Activated CD4-positive, alpha-beta T cell treated with anti-CD3 and anti-CD28 coated beads, Interleukin-2, Interleukin-4, amounts not matched to agents 100 ng/mL and 50 ng/mL, durations not matched to agents 16 hours and 8 hours (primary cell): ENCODE measurements around the gene SLC2A9.

ENCODE experiments used
- DNase-seq: peaks from one replicate; pipeline ENCODE4 v3.0.0-alpha.2; 2020; ENCODE audit warnings: low spot score

Gene SLC2A9

DNA sequence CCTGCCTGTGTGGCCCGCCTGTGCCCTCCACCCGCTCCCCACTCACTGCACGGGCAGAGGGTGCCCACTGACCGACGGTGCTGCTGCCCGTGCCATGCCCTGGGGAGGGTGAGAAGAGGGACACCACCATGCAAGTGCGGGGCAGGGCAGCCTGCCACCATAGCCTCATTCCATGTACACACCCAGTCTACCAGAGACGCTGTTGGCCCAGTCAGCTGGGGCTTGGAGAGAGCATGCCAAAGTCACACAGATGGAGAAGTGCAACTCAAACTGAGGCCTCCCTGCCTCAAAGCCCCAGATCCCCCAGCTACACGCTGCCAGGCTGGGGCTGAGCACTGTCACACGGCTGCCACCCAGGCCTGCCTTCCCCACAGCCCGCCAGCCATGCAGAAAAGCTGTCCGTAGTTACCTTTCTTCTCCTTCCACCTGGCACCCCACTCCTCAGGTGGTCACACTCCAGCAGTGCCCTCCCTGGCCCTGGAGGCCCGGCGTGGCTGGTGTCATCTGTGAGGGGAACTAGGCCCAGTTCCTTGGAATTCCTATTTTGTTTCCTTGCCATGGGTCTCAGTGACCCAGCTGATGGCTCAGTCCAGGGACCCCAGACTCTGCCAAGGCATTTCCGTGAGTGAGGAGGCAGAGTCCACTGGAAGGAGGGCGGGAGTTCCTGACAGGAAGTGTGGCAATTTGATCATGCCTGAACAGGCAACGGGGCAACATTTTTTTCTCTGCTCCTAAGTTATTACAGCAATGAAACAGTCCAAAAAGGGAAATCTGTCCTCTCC is at the start of gene SLC2A9:
Gene SLC2A9, minus strand, starts transcription at position 627 of the 782 bp plus-strand sequence. Its CDS starts 68 bp downstream, at position 559.
- DNase-seq = no peak

GRCh38 chr4:10069075-10069642 is 47.9 kb upstream of the SLC2A9 start:
- no peak for DNase-seq

GRCh38 chr4:10066670-10067651 is 45.7 kb upstream of the SLC2A9 start:
- DNase-seq = no peak

DNA sequence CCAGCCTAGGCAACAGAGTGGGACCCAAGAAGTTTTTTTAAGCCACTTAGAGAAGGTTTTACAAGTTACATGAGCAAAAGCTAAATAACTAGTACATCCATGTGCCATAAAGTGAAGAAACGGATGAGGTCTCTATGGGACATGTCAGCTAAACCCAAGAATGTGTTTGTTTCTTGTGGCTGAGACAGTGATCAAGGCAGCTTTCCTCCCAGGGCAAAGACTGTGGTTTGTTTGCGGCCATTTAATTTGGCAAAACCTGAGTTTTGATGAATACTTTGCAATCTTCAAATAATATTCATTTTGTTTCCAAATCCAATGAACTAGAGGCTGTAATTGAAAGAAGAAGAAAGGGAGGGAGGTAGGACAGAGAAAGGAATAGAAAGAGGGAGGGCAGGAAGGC is 44.9 kb upstream of the SLC2A9 start:
- no peak for DNase-seq

GRCh38 chr4:10063544-10064300 is 42.4 kb upstream of the SLC2A9 start:
- no peak for DNase-seq

DNA sequence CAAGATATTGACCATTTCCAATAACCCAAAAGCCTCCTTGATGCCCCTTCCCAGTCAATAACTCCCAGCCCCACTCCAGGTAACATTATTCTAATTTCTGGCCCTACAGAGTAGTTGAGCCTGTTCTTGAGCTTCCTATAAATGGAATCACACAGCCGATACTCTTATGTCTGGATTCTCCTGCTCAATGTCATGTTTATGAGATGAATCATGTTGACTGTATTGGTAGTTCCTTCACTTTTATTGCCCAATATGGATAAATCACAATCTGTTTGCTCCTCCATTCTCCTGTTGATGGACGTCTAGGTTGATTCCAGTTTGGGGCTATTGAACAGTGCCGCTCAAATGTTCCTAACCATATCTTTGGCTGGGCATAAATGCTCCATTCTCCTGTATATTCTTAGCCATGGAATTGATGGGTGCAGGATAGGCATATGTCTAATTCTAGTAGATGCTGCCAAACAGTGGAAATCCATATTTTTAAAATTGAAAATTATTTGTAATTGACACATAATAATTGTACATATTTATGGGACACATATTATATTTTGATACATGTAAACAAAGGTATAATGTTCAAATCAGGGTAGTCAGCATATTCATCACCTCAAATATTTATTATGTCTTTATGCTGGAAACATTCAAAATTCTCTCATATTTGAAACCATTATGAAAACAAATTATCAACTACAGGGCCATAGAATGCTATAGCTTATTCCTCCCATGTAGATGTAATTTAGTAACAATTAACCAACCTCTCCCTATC is 40.5 kb upstream of the SLC2A9 start:
- DNase-seq = no peak

DNA sequence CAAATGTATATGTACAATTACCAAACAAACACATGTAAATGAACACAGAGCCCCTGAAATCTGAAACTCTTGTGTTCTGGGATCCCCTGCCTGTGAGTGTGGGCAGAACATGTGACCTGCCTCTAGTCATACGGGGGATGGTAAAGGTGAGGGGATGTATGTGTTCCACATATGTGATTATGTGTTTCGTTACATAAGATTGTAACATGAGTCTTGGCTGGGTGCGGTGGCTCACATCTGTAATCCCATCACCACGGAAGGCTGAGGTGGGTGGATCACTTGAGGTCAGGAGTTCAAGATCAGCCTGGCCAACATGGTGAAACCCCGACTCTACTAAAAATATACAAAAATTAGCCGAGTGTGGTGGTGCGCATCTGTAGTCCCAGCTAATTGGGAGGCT is 37.1 kb upstream of the SLC2A9 start:
- no peak for DNase-seq

DNA sequence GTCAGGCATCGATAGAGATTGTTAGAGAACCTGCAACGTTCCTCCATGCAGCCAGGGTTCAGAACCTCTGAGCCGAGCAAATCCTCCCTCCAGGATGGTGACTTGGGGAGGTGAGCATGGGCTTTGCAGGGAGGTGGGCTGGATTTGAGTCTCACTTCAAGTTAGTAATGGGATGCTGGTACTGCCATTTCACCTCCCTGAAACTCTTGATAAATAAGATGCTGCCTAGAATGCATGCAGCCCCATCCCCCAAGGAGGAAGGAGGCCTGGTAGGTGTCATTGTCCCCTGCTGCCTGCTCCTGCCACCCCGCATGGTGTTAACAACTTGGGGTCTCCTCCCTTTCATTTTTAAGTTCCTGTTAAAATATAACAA is 35.7 kb upstream of the SLC2A9 start:
- no peak for DNase-seq

GRCh38 chr4:10056334-10057022 is 35.2 kb upstream of the SLC2A9 start:
- no peak for DNase-seq

DNA sequence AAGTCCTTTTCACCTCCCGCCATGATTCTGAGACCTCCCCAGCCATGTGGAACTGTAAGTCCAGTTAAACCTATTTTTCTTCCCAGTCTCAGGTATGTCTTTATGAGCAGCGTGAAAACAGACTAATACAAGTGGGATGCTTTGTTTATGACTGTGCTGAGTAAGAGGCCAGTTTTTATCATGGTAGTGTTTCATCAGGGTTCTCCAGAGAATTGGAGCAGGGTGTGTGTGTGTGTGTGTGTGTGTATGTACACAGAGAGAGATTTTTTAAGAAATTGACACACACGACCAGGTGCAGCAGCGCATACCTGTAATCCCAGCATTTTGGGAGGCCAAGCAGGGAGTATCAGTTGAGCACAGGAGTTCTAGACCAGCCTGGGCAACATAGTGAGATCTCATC is 34.6 kb upstream of the SLC2A9 start:
- no peak for DNase-seq

- no peak for DNase-seq
Measured at GRCh38 chr4:10054571-10055041, 33.3 kb upstream of the SLC2A9 start.

DNA sequence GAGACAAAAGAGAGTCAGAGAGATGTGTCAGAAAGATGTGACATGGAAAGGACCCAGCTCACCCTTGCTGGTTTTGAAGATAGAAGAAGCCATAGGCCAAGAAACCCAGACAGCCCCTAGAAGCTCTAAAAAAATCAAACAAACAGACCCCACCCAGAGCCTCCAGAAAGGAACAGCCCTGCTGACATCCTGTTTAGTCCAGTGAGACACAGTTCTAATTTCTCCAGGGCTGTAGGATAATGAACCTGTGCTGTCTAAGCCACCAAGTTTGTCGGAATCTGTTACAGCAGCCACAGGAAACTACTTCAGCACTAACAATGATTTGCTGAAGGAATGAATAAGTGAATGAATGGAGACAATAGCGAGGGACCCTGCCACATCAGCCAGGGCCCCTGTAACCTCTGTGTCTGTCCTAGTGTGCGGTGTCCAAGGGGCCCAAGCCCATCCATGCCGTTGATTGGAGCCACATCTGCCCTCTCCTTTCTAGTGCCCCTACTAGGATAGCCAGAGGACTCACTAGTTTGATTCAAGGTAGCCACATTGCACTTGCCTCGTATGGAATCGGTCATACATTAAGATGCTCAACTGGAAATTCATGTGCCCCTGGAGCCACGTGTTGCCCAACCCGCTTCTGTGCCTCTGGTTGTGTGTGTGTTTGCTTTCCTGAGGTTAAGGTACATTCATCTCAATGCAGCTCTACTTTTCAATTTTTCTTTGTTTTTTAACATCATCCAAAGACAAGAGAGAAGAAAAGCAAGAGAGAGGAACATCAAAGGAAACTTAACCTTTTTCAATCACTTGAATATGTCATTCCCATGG is 32.5 kb upstream of the SLC2A9 start:
- DNase-seq = no peak

DNA sequence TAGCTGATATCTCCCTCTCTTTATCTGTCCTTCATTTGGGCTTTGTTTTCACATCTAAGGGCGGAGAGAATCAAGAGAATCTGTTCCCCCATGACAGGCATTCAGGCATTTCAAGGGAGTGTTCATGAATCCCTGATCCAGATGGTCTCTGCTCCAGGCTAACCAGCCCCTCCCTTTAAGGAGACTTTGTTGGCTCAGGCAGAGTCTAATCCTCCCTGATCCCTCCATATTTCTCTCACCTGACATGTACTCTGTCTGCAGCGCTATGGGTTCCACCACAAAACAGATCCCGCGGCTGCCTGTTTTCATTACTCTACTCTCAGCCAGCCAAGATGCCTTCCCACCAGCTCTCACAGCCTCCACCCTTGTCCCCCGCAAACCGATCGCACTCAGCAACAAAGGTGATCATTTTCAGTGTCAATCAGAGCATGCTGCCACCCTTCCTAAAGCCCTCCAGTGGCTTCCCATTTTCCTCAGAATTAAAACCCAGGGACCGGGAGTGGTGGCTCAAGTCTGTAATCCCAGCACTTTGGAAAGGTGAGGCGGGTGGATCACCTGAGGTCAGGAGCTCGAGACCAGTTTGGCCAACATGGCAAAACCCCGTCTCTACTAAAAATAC is 30.3 kb upstream of the SLC2A9 start:
- no peak for DNase-seq

DNA sequence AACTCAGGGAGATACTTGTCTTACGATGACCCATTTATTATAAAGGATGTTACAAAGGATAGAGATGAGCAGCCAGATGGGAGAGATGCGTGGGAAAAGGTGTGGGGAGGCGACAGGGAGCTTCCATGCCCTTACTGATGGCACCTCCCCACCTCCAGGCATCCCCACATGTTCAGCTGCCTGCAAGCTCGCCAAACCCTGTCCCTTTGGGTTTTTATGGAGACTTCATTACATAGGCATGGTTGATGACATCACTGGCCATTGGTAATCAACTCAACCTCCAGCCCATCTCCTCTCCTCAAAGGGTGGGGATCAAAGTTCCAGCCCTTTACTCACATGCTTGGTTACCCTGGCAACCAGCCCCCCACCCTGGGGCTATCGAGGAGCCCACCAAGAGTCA is 29.4 kb upstream of the SLC2A9 start:
- no peak for DNase-seq

GRCh38 chr4:10050261-10050661 is 29.0 kb upstream of the SLC2A9 start:
- DNase-seq = no peak

GRCh38 chr4:10048941-10049697 is 27.8 kb upstream of the SLC2A9 start:
- DNase-seq = no peak

DNA sequence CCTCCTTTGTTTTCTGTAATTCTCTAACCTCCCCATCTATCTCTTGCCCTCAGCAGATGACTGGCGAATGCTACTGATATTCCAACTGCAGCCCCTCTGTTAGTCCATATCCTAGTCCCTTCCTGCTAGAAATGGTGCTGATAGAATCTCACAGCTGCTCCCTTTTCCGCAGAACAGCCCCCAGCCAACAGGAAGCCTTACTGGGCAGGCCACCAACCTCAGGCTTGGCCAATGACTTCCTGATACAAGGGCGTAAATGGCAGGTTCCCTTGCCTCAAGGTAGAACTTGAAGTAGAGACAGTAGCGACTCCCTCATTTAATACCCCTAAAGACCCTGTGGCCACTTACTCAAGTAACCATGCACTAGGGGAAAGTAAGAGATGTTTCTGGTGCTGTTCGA is 26.7 kb upstream of the SLC2A9 start:
- DNase-seq = no peak

DNA sequence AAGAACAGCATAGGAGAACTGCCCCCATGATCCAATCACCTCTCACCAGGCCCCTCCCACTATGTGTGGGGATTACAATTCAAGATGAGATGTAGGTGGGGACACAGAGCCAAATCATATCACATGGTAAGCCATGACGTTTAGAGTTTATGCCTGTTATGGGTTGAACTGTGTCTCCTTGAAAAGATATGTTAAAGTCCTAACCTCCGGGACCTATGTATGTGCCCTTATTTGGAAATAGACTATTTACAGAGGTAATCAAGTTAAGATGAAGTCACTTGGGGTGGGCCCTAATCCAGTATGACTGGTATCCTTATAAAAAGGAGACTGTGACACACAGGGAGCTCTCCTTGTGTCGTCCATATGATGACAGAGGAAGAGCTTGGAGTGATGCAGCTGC is 25.2 kb upstream of the SLC2A9 start:
- no peak for DNase-seq
